ENCODE results near the gene TUBG2.

TUBG2 gene

DNA sequence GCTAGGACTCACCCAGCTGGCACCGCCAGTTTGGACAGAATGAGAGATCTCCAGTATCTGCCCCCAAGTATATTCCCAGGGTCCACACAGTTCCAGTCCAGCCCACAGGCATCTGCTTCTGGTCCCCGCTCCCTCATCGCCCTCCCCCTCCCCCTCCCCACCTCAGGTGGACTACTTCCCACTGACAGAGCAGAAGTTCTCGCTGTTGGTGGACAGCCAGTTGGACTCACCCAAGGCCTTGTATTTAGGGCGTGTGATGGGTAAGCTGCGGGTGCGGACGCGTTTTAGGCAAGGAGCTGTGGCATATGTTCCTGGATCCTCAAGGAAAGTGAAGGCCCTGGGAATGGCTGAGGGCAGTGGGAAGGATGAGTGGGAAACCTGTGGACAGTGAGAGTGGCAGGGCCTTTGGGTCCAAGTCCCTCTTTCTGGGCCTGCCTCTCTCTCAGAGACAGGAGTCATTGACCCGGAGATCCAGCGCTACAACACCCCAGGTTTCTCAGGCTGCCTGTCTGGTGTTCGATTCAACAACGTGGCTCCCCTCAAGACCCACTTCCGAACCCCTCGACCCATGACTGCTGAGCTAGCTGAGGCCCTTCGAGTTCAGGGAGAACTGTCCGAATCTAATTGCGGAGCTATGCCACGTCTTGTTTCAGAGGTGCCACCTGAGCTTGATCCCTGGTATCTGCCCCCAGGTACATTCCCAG lies 38.2 kb downstream of the TUBG2 start:
- Mint-ChIP-seq H3K4me3 (no peak overlapping the region), H3K27ac (no peak overlapping the region)

GRCh38 chr17:42698736-42699414 lies 39.8 kb downstream of the TUBG2 start:
- no peak overlapping the region for H3K27ac Mint-ChIP-seq
- no peaks in the 10 kb centered on the region for H3K9me3 Mint-ChIP-seq
- no peak for ATAC-seq
- peaks cover 68% of the 10 kb centered on the region for H3K36me3 Mint-ChIP-seq
- no peaks in the 10 kb centered on the region for H3K27me3 Mint-ChIP-seq
- peaks cover 26% of the 10 kb centered on the region for H3K4me1 Mint-ChIP-seq
- H3K4me3 Mint-ChIP-seq = no peak overlapping the region

More for the DNA sequence above, 38.2 kb downstream of the TUBG2 start:
- Mint-ChIP-seq H3K9me3 (no peaks in the 10 kb centered on the region), H3K27me3 (no peaks in the 10 kb centered on the region), H3K4me1 (peaks cover 12% of the 10 kb centered on the region), H3K36me3 (peaks cover 62% of the 10 kb centered on the region)
- ATAC-seq = no peak

DNA sequence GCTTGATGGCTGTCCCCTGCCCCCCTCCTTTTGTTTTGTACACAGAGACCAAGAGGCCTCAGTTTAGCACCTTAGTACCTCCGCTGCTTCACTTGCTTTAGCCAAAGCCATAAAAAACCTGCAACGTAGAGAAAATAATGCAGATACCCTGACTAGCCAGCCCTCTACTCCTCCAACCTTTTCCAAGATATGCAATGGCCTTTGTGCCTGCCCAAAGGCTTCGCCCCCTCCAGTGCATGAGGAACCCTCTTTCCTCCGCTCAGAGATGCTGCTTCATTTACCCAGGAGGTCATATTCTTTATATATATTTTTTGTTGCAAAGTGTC lies 40.3 kb downstream of the TUBG2 start:
- Mint-ChIP-seq H3K4me1 (peaks cover 31% of the 10 kb centered on the region), H3K36me3 (peaks cover 73% of the 10 kb centered on the region), H3K4me3 (no peak overlapping the region), H3K9me3 (no peaks in the 10 kb centered on the region), H3K27me3 (no peaks in the 10 kb centered on the region), H3K27ac (no peak overlapping the region)
- no peak for ATAC-seq

GRCh38 chr17:42700586-42701289 lies 41.7 kb downstream of the TUBG2 start:
- Mint-ChIP-seq H3K36me3 (peaks cover 74% of the 10 kb centered on the region), H3K27ac (no peak overlapping the region), H3K4me3 (no peak overlapping the region), H3K4me1 (peaks cover 44% of the 10 kb centered on the region), H3K9me3 (no peaks in the 10 kb centered on the region), H3K27me3 (no peaks in the 10 kb centered on the region)
- no peak for ATAC-seq

DNA sequence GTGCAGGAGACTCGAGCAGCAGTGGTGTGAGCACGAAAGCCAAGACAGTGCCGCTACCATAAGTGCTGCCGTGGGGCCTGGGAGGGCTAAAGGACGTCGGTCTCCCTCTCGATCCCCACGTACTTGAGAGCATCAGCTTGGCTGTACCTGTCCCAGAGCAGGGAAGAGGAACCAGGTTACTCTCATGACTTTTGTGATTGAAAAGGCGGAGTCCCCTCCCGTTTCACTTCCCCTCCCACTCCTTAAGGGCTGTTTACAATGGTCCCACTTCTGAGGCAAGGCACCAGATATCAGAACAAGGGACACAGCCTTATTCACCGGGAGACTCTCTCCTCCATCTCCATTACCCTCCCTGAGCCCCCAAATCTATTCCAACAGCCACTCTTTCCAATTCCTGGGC lies 43.4 kb downstream of the TUBG2 start:
- Mint-ChIP-seq H3K4me1 (peaks cover 60% of the 10 kb centered on the region), H3K27ac (peak overlapping the region; percentile 12), H3K36me3 (peaks cover 72% of the 10 kb centered on the region), H3K4me3 (peak overlapping the region; percentile 2), H3K9me3 (no peaks in the 10 kb centered on the region), H3K27me3 (no peaks in the 10 kb centered on the region)
- peak; percentile 59 for ATAC-seq

GRCh38 chr17:42704490-42704836 lies 45.4 kb downstream of the TUBG2 start:
- H3K27ac Mint-ChIP-seq = peak overlapping the region; percentile 79
- peaks cover 67% of the 10 kb centered on the region for H3K4me1 Mint-ChIP-seq
- peak overlapping the region; percentile 36 for H3K4me3 Mint-ChIP-seq
- no peaks in the 10 kb centered on the region for H3K27me3 Mint-ChIP-seq
- H3K36me3 Mint-ChIP-seq = peaks cover 74% of the 10 kb centered on the region
- ATAC-seq = peak; percentile 65
- no peaks in the 10 kb centered on the region for H3K9me3 Mint-ChIP-seq

GRCh38 chr17:42704837-42705494 lies 45.9 kb downstream of the TUBG2 start:
- peak overlapping the region; percentile 79 for H3K27ac Mint-ChIP-seq
- peak overlapping the region; percentile 36 for H3K4me3 Mint-ChIP-seq
- H3K36me3 Mint-ChIP-seq = peaks cover 74% of the 10 kb centered on the region
- H3K4me1 Mint-ChIP-seq = peaks cover 67% of the 10 kb centered on the region
- peak; percentile 95 for ATAC-seq
- no peaks in the 10 kb centered on the region for H3K9me3 Mint-ChIP-seq
- no peaks in the 10 kb centered on the region for H3K27me3 Mint-ChIP-seq

- peaks cover 72% of the 10 kb centered on the region for H3K36me3 Mint-ChIP-seq
- ATAC-seq = peak; percentile 50
- H3K27me3 Mint-ChIP-seq = no peaks in the 10 kb centered on the region
- H3K9me3 Mint-ChIP-seq = no peaks in the 10 kb centered on the region
- H3K4me3 Mint-ChIP-seq = no peak overlapping the region
- H3K27ac Mint-ChIP-seq = peak overlapping the region; percentile 79
- H3K4me1 Mint-ChIP-seq = peaks cover 60% of the 10 kb centered on the region
Measured at GRCh38 chr17:42706732-42707131, 47.6 kb downstream of the TUBG2 start.

DNA sequence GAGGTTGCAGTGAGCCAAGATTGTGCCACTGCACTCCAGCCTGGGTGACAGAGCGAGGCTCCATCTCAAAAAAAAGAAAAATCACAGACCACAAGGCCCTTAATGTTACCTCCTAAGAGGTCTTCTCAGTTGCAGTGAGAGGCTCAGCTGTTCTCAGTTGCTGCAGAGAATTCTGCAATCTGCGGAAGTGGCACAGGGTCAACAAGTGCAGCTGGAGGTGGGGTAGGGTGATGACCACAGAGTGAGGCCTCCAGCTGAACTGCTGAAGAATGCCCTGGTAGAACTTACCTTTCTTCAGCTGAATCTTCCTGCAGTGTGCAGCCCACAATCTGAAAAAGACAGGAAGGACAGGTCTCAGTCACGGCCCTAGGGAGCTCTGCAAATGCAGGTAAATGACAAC lies 49.5 kb downstream of the TUBG2 start:
- H3K27ac Mint-ChIP-seq = no peak overlapping the region
- peaks cover 44% of the 10 kb centered on the region for H3K4me1 Mint-ChIP-seq
- H3K9me3 Mint-ChIP-seq = no peaks in the 10 kb centered on the region
- peaks cover 70% of the 10 kb centered on the region for H3K36me3 Mint-ChIP-seq
- no peak overlapping the region for H3K4me3 Mint-ChIP-seq
- no peaks in the 10 kb centered on the region for H3K27me3 Mint-ChIP-seq
- no peak for ATAC-seq

GRCh38 chr17:42709561-42709960 lies 50.5 kb downstream of the TUBG2 start:
- no peak for ATAC-seq
- no peak overlapping the region for H3K27ac Mint-ChIP-seq
- no peaks in the 10 kb centered on the region for H3K27me3 Mint-ChIP-seq
- no peak overlapping the region for H3K4me3 Mint-ChIP-seq
- H3K36me3 Mint-ChIP-seq = peaks cover 66% of the 10 kb centered on the region
- H3K4me1 Mint-ChIP-seq = peaks cover 34% of the 10 kb centered on the region
- no peaks in the 10 kb centered on the region for H3K9me3 Mint-ChIP-seq
